RPMI8226 (cell line): ENCODE measurements around the gene OR51B2.
"Not testable (repeated sequence)": the region's sequence is repeated elsewhere in the genome, so short reads cannot be mapped to it uniquely, and the experiment has no call there.

ENCODE experiments used
- DNase-seq: peaks from one replicate; pipeline ENCODE4 v3.0.0-alpha.2; 2015

Gene OR51B2

GRCh38 chr11:5324197-5324596 lies at the start of gene OR51B2:
TSS of gene OR51B2 (minus strand) at chr11:5324297. CDS start at chr11:5324297, 0 bp downstream.
- DNase-seq = no peak

- peak; percentile 25 for DNase-seq
Measured at GRCh38 chr11:5369789-5370188, 45.7 kb upstream of the OR51B2 start.

- DNase-seq = no peak
Measured at GRCh38 chr11:5368502-5369043, 44.5 kb upstream of the OR51B2 start.

GRCh38 chr11:5367448-5368074 lies 43.5 kb upstream of the OR51B2 start:
- peak; percentile 59 for DNase-seq

GRCh38 chr11:5366856-5367255 lies 42.8 kb upstream of the OR51B2 start:
- DNase-seq = no peak

- not testable (repeated sequence) for DNase-seq
Measured at GRCh38 chr11:5366365-5366764, 42.3 kb upstream of the OR51B2 start.

- DNase-seq = no peak
Measured at GRCh38 chr11:5364214-5364613, 40.1 kb upstream of the OR51B2 start.

GRCh38 chr11:5363679-5364078 lies 39.6 kb upstream of the OR51B2 start:
- no peak for DNase-seq

GRCh38 chr11:5362017-5362625 lies 38.0 kb upstream of the OR51B2 start:
- no peak for DNase-seq

GRCh38 chr11:5356031-5356430 lies 31.9 kb upstream of the OR51B2 start:
- not testable (repeated sequence) for DNase-seq

- DNase-seq = no peak
Measured at GRCh38 chr11:5351208-5351607, 27.1 kb upstream of the OR51B2 start, which contains the start of gene OR51B6. TSS of gene OR51B6 (plus strand) at chr11:5351508. CDS start at chr11:5351508, 0 bp downstream.

GRCh38 chr11:5349550-5349949 lies 25.5 kb upstream of the OR51B2 start:
- DNase-seq = no peak

GRCh38 chr11:5348551-5349194 lies 24.6 kb upstream of the OR51B2 start:
- DNase-seq = no peak

- DNase-seq = no peak
Measured at GRCh38 chr11:5345831-5346230, 21.7 kb upstream of the OR51B2 start.

- no peak for DNase-seq
Measured at GRCh38 chr11:5343474-5344335, 19.6 kb upstream of the OR51B2 start, which contains the start of gene OR51B5. TSS of gene OR51B5 (minus strand) at chr11:5343524. CDS start at chr11:5343524, 0 bp downstream.

GRCh38 chr11:5339771-5340322 lies 15.8 kb upstream of the OR51B2 start:
- no peak for DNase-seq

GRCh38 chr11:5337253-5337652 lies 13.2 kb upstream of the OR51B2 start:
- DNase-seq = not testable (repeated sequence)

GRCh38 chr11:5336331-5336730 lies 12.2 kb upstream of the OR51B2 start:
- no peak for DNase-seq

- no peak for DNase-seq
Measured at GRCh38 chr11:5335170-5335569, 11.1 kb upstream of the OR51B2 start.

GRCh38 chr11:5317292-5317691 lies 6.8 kb downstream of the OR51B2 start:
- no peak for DNase-seq

GRCh38 chr11:5313326-5314023 lies 10.6 kb downstream of the OR51B2 start:
- DNase-seq = not testable (repeated sequence)

- DNase-seq = no peak
Measured at GRCh38 chr11:5310423-5310822, 13.7 kb downstream of the OR51B2 start.
